Breast epithelium (tissue), 3 donors: ENCODE data around the gene TXNL4B.

Experiments
- POLR2A ChIP-seq: fragments of 450-650 bp; IDR thresholded peaks from one replicate; pipeline ENCODE4 v1.6.1; 2016; ENCODE audit warnings: antibody characterized with exemption, mild to moderate bottlenecking, moderate library complexity
- TF ChIP-seq, protein P1 (sequence below), 3 donors: fragments of 450-650 bp; IDR thresholded peaks; one replicate each; pipeline ENCODE4 v1.5.1; 2016 to 2017; ENCODE audit warnings: antibody characterized with exemption in 3 of 3, mild to moderate bottlenecking in 3 of 3, moderate library complexity in 3 of 3

GRCh38 chr16:72110662-72111615, 17.5 kb upstream of the TXNL4B start:
- TF ChIP-seq, protein P1, sequence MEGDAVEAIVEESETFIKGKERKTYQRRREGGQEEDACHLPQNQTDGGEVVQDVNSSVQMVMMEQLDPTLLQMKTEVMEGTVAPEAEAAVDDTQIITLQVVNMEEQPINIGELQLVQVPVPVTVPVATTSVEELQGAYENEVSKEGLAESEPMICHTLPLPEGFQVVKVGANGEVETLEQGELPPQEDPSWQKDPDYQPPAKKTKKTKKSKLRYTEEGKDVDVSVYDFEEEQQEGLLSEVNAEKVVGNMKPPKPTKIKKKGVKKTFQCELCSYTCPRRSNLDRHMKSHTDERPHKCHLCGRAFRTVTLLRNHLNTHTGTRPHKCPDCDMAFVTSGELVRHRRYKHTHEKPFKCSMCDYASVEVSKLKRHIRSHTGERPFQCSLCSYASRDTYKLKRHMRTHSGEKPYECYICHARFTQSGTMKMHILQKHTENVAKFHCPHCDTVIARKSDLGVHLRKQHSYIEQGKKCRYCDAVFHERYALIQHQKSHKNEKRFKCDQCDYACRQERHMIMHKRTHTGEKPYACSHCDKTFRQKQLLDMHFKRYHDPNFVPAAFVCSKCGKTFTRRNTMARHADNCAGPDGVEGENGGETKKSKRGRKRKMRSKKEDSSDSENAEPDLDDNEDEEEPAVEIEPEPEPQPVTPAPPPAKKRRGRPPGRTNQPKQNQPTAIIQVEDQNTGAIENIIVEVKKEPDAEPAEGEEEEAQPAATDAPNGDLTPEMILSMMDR (IDR thresholded peaks at IDR 0.05) = no peak
- no peak for TF ChIP-seq POLR2A
